Panc1 (cell line): ENCODE results near the gene SORBS1. TPM values are rescaled to one million over a fixed set of nuclear protein-coding genes. Genes with fewer than 3 reads are reported as not detected.

ENCODE experiments used
- ATAC-seq: fragments of 200-7000 bp; cut with Tn5 transposase; 2 replicates; pipeline ENCODE4 v1.9.1; 2020; ENCODE audit warnings: mild to moderate bottlenecking, moderate library complexity
- BruUV-seq: library from RNA; stranded (reverse); fragments of 400-500 nt; replicated peaks from 2 replicates; lab custom pipeline; 2021; lab: Mats Ljungman, UMichigan
- CTCF ChIA-PET: fragments of 300-600 bp; sonication (Branson Sonifier 250); formaldehyde crosslinking; loops from one replicate; lab custom pipeline; 2022; ENCODE audit warnings: antibody characterized with exemption; lab: Charles Lee
- POLR2A ChIA-PET: fragments of 300-600 bp; sonication (Branson Sonifier 250); formaldehyde crosslinking; loops from one replicate; lab custom pipeline; 2022; ENCODE audit warnings: antibody characterized with exemption; lab: Charles Lee
- DNase-seq: peaks from one replicate; pipeline ENCODE4 v3.0.0-alpha.2; 2010; ENCODE audit warnings: low read depth, low spot score
- H3K27ac ChIP-seq: 2 replicates; pipeline ENCODE4 v1.5.1; 2011; ENCODE audit warnings: mild to moderate bottlenecking, low read length, inconsistent platforms
- H3K27me3 ChIP-seq: fragments of 200-500 bp; sonication (Bioruptor generic); 2 replicates; pipeline ENCODE4 v1.6.0; 2014; ENCODE audit warnings: low read length, inconsistent platforms; ENCODE audit not compliant: control insufficient read depth, insufficient read depth
- H3K36me3 ChIP-seq: fragments of 200-500 bp; sonication (Bioruptor generic); 2 replicates; pipeline ENCODE4 v1.5.1; 2014; ENCODE audit warnings: inconsistent platforms, mild to moderate bottlenecking, low read length, moderate library complexity; ENCODE audit not compliant: control insufficient read depth, insufficient read depth
- H3K4me1 ChIP-seq: 2 replicates; pipeline ENCODE4 v1.5.1; 2011; ENCODE audit warnings: inconsistent platforms, mild to moderate bottlenecking, low read length, moderate library complexity; ENCODE audit not compliant: control insufficient read depth, insufficient read depth
- H3K4me3 ChIP-seq, 2 experiments: 2 replicates each; pipeline ENCODE4 v1.5.1; 2011 to 2012; ENCODE audit warnings: low read depth in 2 of 2, low read length in 2 of 2, mild to moderate bottlenecking in 2 of 2, inconsistent platforms in 1 of 2, moderate library complexity in 1 of 2
- H3K9me3 ChIP-seq: fragments of 200-500 bp; sonication (Bioruptor generic); 2 replicates; pipeline ENCODE4 v1.5.1; 2014; ENCODE audit warnings: low read depth, mild to moderate bottlenecking, inconsistent platforms, low read length, moderate library complexity; ENCODE audit not compliant: control insufficient read depth, insufficient read depth
- POLR2AphosphoS5 ChIP-seq: IDR thresholded peaks from 2 replicates; pipeline ENCODE4 v1.6.1; 2012; ENCODE audit warnings: mild to moderate bottlenecking, low read depth, low read length, moderate library complexity
- SIN3A ChIP-seq: IDR thresholded peaks from 2 replicates; pipeline ENCODE4 v1.6.1; 2012; ENCODE audit warnings: low read depth, mild to moderate bottlenecking, low read length, moderate library complexity, borderline replicate concordance; ENCODE audit not compliant: insufficient read depth
- TCF7L2 ChIP-seq: IDR thresholded peaks from 2 replicates; pipeline ENCODE4 v1.6.1; 2011; ENCODE audit warnings: mild to moderate bottlenecking, low read depth, low read length, inconsistent platforms
- in situ Hi-C: cut with HindIII; loops from 2 replicates; pipeline ENCODE4 v1.10.0; 2016; ENCODE audit warnings: low sequenced_read_pairs, low pct_unique_long_range_greater_than_20kb
- intact Hi-C: fragments of 100-400 bp; cut with micrococcal nuclease; formaldehyde crosslinking; loops from one replicate; pipeline ENCODE4 v1.10.0; 2022; ENCODE audit not compliant: unreplicated experiment
- total RNA-seq: library from RNA; stranded (reverse); gene quantifications from one replicate; pipeline ENCODE4 v1.2.1, GENCODE V29; 2021; ENCODE audit not compliant: unreplicated experiment
- TF ChIP-seq, protein P1 (sequence below), 2 experiments: IDR thresholded peaks; 2 replicates each; pipeline ENCODE4 v1.6.1; 2011 to 2012; ENCODE audit warnings: low read depth in 2 of 2, control low read depth in 1 of 2, low read length in 1 of 2, mild to moderate bottlenecking in 1 of 2, moderate library complexity in 1 of 2; ENCODE audit not compliant: insufficient read depth in 1 of 2
- TF ChIP-seq, protein P2 (sequence below): fragments of 450-650 bp; IDR thresholded peaks from 2 replicates; pipeline ENCODE4 v1.5.1; 2017; ENCODE audit warnings: mild to moderate bottlenecking

Gene SORBS1
- total RNA-seq, 1 experiment from 2014 or later: 29.4 TPM

DNA sequence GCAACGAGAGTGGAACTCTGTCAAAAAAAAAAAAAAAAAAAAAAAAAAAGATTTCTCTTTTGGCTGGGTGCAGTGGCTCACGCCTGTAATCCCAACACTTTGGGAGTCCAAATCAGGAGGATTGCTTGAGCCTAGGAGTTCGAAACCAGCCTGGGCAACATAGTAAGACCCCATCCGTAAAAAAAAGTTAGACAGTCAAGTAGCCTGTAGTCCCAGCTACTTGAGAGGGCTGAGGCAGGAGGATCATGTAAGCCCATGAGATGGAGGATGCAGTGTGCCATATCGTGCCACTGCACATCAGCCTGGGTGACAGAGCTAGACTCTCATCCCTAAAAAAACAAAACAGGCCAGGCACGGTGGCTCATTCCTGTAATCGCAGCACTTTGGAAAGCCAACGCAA is 295.6 kb downstream of the SORBS1 start:
- H3K36me3 ChIP-seq: peaks cover 12% of the 10 kb centered on the region
- no peaks in the 10 kb centered on the region for H3K27me3 ChIP-seq
- in situ Hi-C loops: no loop called here
- TF ChIP-seq TCF7L2 (no peak), SIN3A (no peak), POLR2AphosphoS5 (no peak)
- TF ChIP-seq, protein P1, sequence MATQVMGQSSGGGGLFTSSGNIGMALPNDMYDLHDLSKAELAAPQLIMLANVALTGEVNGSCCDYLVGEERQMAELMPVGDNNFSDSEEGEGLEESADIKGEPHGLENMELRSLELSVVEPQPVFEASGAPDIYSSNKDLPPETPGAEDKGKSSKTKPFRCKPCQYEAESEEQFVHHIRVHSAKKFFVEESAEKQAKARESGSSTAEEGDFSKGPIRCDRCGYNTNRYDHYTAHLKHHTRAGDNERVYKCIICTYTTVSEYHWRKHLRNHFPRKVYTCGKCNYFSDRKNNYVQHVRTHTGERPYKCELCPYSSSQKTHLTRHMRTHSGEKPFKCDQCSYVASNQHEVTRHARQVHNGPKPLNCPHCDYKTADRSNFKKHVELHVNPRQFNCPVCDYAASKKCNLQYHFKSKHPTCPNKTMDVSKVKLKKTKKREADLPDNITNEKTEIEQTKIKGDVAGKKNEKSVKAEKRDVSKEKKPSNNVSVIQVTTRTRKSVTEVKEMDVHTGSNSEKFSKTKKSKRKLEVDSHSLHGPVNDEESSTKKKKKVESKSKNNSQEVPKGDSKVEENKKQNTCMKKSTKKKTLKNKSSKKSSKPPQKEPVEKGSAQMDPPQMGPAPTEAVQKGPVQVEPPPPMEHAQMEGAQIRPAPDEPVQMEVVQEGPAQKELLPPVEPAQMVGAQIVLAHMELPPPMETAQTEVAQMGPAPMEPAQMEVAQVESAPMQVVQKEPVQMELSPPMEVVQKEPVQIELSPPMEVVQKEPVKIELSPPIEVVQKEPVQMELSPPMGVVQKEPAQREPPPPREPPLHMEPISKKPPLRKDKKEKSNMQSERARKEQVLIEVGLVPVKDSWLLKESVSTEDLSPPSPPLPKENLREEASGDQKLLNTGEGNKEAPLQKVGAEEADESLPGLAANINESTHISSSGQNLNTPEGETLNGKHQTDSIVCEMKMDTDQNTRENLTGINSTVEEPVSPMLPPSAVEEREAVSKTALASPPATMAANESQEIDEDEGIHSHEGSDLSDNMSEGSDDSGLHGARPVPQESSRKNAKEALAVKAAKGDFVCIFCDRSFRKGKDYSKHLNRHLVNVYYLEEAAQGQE (IDR thresholded peaks at IDR 0.05; ENCODE audit: insufficient read depth in 1 of 2, low read depth in 2 of 2, low read length in 1 of 2): no peak
- TF ChIP-seq, protein P2, sequence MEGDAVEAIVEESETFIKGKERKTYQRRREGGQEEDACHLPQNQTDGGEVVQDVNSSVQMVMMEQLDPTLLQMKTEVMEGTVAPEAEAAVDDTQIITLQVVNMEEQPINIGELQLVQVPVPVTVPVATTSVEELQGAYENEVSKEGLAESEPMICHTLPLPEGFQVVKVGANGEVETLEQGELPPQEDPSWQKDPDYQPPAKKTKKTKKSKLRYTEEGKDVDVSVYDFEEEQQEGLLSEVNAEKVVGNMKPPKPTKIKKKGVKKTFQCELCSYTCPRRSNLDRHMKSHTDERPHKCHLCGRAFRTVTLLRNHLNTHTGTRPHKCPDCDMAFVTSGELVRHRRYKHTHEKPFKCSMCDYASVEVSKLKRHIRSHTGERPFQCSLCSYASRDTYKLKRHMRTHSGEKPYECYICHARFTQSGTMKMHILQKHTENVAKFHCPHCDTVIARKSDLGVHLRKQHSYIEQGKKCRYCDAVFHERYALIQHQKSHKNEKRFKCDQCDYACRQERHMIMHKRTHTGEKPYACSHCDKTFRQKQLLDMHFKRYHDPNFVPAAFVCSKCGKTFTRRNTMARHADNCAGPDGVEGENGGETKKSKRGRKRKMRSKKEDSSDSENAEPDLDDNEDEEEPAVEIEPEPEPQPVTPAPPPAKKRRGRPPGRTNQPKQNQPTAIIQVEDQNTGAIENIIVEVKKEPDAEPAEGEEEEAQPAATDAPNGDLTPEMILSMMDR: no peak
- CTCF ChIA-PET: no interaction called here
- intact Hi-C loops: no loop called here
- ATAC-seq (no peak), DNase-seq (no peak)
- BruUV-seq: no TSS peak
- no peak overlapping the region for H3K27ac ChIP-seq
- H3K4me3 ChIP-seq: no peak overlapping the region
- POLR2A ChIA-PET: interaction anchor here (0.6 to 0.7 kb wide), 2 partner anchors 18 to 21 kb away, joined by 3 to 8 read pairs; no protein-coding TSS in a partner anchor
- no peaks in the 10 kb centered on the region for H3K9me3 ChIP-seq
- peaks cover 13% of the 10 kb centered on the region for H3K4me1 ChIP-seq

DNA sequence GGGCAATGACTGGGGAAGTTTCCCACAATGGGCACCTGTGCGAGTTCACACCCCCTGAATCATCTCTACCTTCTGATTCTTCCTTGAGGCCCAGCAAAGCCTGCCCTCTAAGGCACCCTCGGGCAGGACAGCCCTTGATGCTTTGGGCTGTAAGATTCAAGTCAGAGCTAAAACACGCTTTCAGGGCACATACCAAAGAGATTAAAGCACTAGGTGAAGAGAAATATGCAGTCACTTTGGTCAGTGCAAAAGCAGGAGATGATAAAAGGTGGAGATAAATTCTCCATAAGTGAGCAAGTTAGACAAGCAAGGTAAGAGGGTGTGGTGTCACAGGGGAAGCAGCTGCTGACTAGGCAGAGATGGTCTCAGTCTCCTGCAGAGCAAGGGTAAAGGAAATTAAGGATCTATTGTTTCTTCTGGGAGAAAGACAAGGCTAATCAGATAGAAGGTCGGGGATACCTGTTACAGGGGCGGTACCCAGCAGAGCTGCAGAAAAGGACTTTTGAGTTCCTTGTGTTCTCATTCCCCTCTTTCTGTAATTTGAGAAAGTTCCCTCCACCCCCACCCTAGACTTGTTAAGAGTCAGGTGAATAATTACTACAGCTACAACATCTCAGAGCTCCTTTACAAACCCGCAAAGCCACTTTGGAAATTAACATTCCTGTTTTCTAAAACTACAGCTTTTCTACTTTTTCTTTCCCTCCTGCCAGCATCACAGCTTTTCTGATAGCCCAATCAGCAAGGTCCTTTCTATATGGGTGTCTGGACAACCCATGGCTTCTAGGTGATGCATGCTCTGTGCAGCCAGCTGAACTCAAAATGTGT is 296.7 kb downstream of the SORBS1 start:
- in situ Hi-C loops: no loop called here
- CTCF ChIA-PET: interaction anchor here (0.6 kb wide), 2 partner anchors 8 to 12 kb away, joined by 3 to 7 read pairs; no protein-coding TSS in a partner anchor
- peaks cover 15% of the 10 kb centered on the region for H3K4me1 ChIP-seq
- POLR2A ChIA-PET: interaction anchor here (0.7 kb wide), 1 partner anchor 22 kb away, joined by 8 read pairs; no protein-coding TSS in a partner anchor
- intact Hi-C loops: no loop called here
- no peaks in the 10 kb centered on the region for H3K27me3 ChIP-seq
- BruUV-seq: no TSS peak
- no peak for DNase-seq
- TF ChIP-seq, protein P2: no peak
- no peak for ATAC-seq
- H3K9me3 ChIP-seq: no peaks in the 10 kb centered on the region
- no peak overlapping the region for H3K4me3 ChIP-seq
- peaks cover 13% of the 10 kb centered on the region for H3K36me3 ChIP-seq
- H3K27ac ChIP-seq: no peak overlapping the region
